K562 (cell line): Measurements from ENCODE around the gene RGS6. TPM values are rescaled to one million over a fixed set of nuclear protein-coding genes. Genes with fewer than 3 reads are reported as not detected.

ENCODE experiments used
- ATAC-seq: fragments of 200-7000 bp; cut with Tn5 transposase; 3 replicates; pipeline ENCODE4 v1.9.1; 2020; ENCODE audit warnings: moderate library complexity
- BruUV-seq: library from RNA; stranded (reverse); fragments of 400-500 nt; replicated peaks from 2 replicates; lab custom pipeline; 2021; lab: Mats Ljungman, UMichigan
- CTCF ChIA-PET: fragments of 300-600 bp; formaldehyde crosslinking; extraction: SDS; loops from one replicate; lab custom pipeline; 2021; ENCODE audit warnings: low intra/inter-chr PET ratio; lab: Yijun Ruan, JAX
- POLR2A ChIA-PET: fragments of 300-600, 350-650 bp; sonication (Branson Sonifier 250); formaldehyde crosslinking; extraction: SDS; loops from one replicate; lab custom pipeline; 2021; ENCODE audit warnings: antibody characterized with exemption, inconsistent platforms; lab: Yijun Ruan, JAX
- DNase-seq, 4 experiments: peaks; one replicate each; pipeline versions ENCODE4 v3.0.0 to v3.0.0-alpha.2; 2011 to 2018; ENCODE audit warnings: low spot score in 3 of 4, mixed read lengths in 3 of 4; ENCODE audit errors: extremely low read depth in 1 of 4
- FAIRE-seq: peaks from 2 replicates; lab custom pipeline; 2011; peaks lifted over from hg19 to GRCh38; lab: Jason Lieb, UNC
- H2AFZ ChIP-seq: 2 replicates; pipeline ENCODE4 v1.6.0; 2011; ENCODE audit warnings: low read depth, low read length, control low read depth, inconsistent platforms
- H3K27ac ChIP-seq: fragments of 200-600 bp; 3 replicates; pipeline ENCODE4 v1.8.0; 2011; ENCODE audit warnings: low read depth, mild to moderate bottlenecking, control low read depth, inconsistent platforms, low read length, moderate library complexity, mixed read lengths; ENCODE audit errors: extremely low read depth
- H3K27me3 ChIP-seq, 2 experiments: fragments of 300-600 bp in 1 of 2; 2 replicates in 1 of 2; 3 replicates in 1 of 2; pipeline versions ENCODE4 v1.6.0 to v1.8.0; 2011; ENCODE audit warnings: inconsistent platforms in 2 of 2, low read length in 2 of 2, mild to moderate bottlenecking in 1 of 2, mixed read lengths in 1 of 2, moderate library complexity in 1 of 2; ENCODE audit not compliant: control insufficient read depth in 2 of 2, insufficient read depth in 2 of 2
- H3K36me3 ChIP-seq: fragments of 300-600 bp; 3 replicates; pipeline ENCODE4 v1.8.0; 2011; ENCODE audit warnings: mild to moderate bottlenecking, low read length, inconsistent platforms; ENCODE audit not compliant: control insufficient read depth, insufficient read depth
- H3K4me1 ChIP-seq, 2 experiments: fragments of 200-600 bp in 1 of 2; replicated peaks in 1 of 2; 2 replicates in 1 of 2; 3 replicates in 1 of 2; pipeline versions ENCODE4 v1.5.1 to v1.8.0; 2011; ENCODE audit warnings: inconsistent platforms in 2 of 2, low read length in 2 of 2, mild to moderate bottlenecking in 1 of 2, mixed read lengths in 1 of 2, moderate library complexity in 1 of 2; ENCODE audit not compliant: control insufficient read depth in 2 of 2, insufficient read depth in 2 of 2
- H3K4me2 ChIP-seq: 2 replicates; pipeline ENCODE4 v1.6.1; 2011; ENCODE audit warnings: low read length, control low read depth, inconsistent platforms, mixed read lengths; ENCODE audit not compliant: insufficient read depth
- H3K4me3 ChIP-seq: fragments of 200-600 bp; sonication (generic), shearing (Covaris generic); 2 replicates; pipeline ENCODE4 v1.5.1; 2016; ENCODE audit warnings: control low read depth, inconsistent platforms
- H3K79me2 ChIP-seq: fragments of 200-600 bp; 3 replicates; pipeline ENCODE4 v1.8.0; 2011; ENCODE audit warnings: low read length, inconsistent platforms; ENCODE audit not compliant: control insufficient read depth, insufficient read depth
- H3K9ac ChIP-seq, 2 experiments: 2 replicates each; pipeline versions ENCODE4 v1.6.0 to v1.6.1; 2011; ENCODE audit warnings: low read depth in 2 of 2, low read length in 2 of 2, control low read depth in 1 of 2, inconsistent platforms in 1 of 2, mild to moderate bottlenecking in 1 of 2, mixed read lengths in 1 of 2; ENCODE audit not compliant: insufficient read depth in 1 of 2
- H3K9me1 ChIP-seq: one replicate; pipeline ENCODE4 v1.6.0; 2011; ENCODE audit warnings: inconsistent platforms, mild to moderate bottlenecking, low read length, moderate library complexity; ENCODE audit not compliant: control insufficient read depth, insufficient read depth
- H3K9me3 ChIP-seq: replicated peaks from 2 replicates; pipeline ENCODE4 v1.5.1; 2011; ENCODE audit warnings: low read depth, low read length, inconsistent platforms; ENCODE audit not compliant: control insufficient read depth, insufficient read depth
- H4K20me1 ChIP-seq: replicated peaks from 2 replicates; pipeline ENCODE4 v1.6.1; 2011; ENCODE audit warnings: low read length, inconsistent platforms, mixed read lengths; ENCODE audit not compliant: control insufficient read depth, insufficient read depth
- CTCF ChIP-seq, 3 experiments: IDR thresholded peaks in 2 of 3; conservative IDR thresholded peaks in 1 of 3; 2 replicates each; pipeline ENCODE4 v1.5.1; 2011 to 2012; ENCODE audit warnings: low read length in 3 of 3, mild to moderate bottlenecking in 3 of 3, control low read depth in 2 of 3, improper control_type of control experiment in 1 of 3, inconsistent platforms in 1 of 3, low read depth in 1 of 3, mixed read lengths in 1 of 3, moderate library complexity in 1 of 3; ENCODE audit not compliant: insufficient read depth in 2 of 3
- HDAC8 ChIP-seq: fragments of 450-650 bp; IDR thresholded peaks from 2 replicates; pipeline ENCODE4 v1.6.1; 2016; ENCODE audit warnings: mild to moderate bottlenecking, missing genetic modification characterization, moderate library complexity, missing compliant biosample characterization
- L3MBTL2 ChIP-seq: fragments of 450-650 bp; IDR thresholded peaks from 2 replicates; pipeline ENCODE4 v1.6.1; 2016; ENCODE audit warnings: mild to moderate bottlenecking, moderate library complexity
- RAD21 ChIP-seq, 2 experiments: fragments of 250-450 bp in 1 of 2; fragments of 450-650 bp in 1 of 2; sonication (Bioruptor Pico) in 1 of 2; formaldehyde crosslinking in 1 of 2; IDR thresholded peaks in 1 of 2; conservative IDR thresholded peaks in 1 of 2; 2 replicates each; pipeline versions ENCODE4 v1.4.0 to v1.8.0; 2020 to 2022; ENCODE audit warnings: mild to moderate bottlenecking in 2 of 2, moderate library complexity in 1 of 2
- whole genome bisulfite sequencing: fragments of 100-300 bp; shearing (Covaris generic); methylation state at CpG from one replicate; pipeline ENCODE4 v1.1.6; 2016; ENCODE audit warnings: low coverage, mixed read lengths; ENCODE audit not compliant: insufficient coverage; ENCODE audit errors: missing lambda C conversion rate; 5-methylcytosine and 5-hydroxymethylcytosine counted together
- in situ Hi-C: fragments of 300-500 bp; cut with MboI; formaldehyde crosslinking; loops from 4 replicates; pipeline ENCODE4 v1.15.0; 2018; ENCODE audit warnings: inconsistent platforms, mixed read lengths
- intact Hi-C: fragments of 100-400 bp; cut with micrococcal nuclease; formaldehyde crosslinking; loops from 2 replicates; pipeline ENCODE4 v1.14.2; 2022
- polyA plus RNA-seq, 8 experiments: library from polyadenylated mRNA; depleted of rRNA in 4 of 8; stranded (reverse) in 5 of 8; unstranded in 3 of 8; fragments of >200 nt; fragmentation: Nextera tagmentation in 2 of 8; fragmentation: Illumina TruSeq in 1 of 8; extraction: Ambion mirVana in 2 of 8; extraction: Trizol in 1 of 8; gene quantifications; 2 replicates each; pipeline versions ENCODE4 v1.2.1 to v1.2.3, GENCODE V29; 2011 to 2014; ENCODE audit warnings: inconsistent platforms in 1 of 8, missing spikeins in 1 of 8
- total RNA-seq, 7 experiments: library from RNA; depleted of rRNA in 6 of 7; stranded (reverse); fragments of >200 nt in 6 of 7; fragmentation: Illumina TruSeq in 2 of 7; extraction: Trizol in 2 of 7; gene quantifications; 2 replicates each; pipeline versions ENCODE4 v1.2.1 to v1.2.3, GENCODE V29; 2011 to 2021; ENCODE audit warnings: low replicate concordance in 1 of 7

RGS6 gene
- total and polyA plus RNA-seq, 9 of the 15 experiments (the other 6 are each of a cell fraction or from before 2014, with no cell fraction given): not detected

GRCh38 chr14:72291908-72292688 is 359.9 kb downstream of the RGS6 start:
- Histone ChIP-seq H3K4me1 (no peaks in the 10 kb centered on the region), H2AFZ (no peak overlapping the region), H3K9me3 (no peaks in the 10 kb centered on the region), H3K9me1 (no peaks in the 10 kb centered on the region), H3K79me2 (no peaks in the 10 kb centered on the region), H3K36me3 (no peaks in the 10 kb centered on the region), H3K4me2 (no peak overlapping the region), H3K27ac (no peak overlapping the region), H4K20me1 (no peaks in the 10 kb centered on the region), H3K27me3 (no peaks in the 10 kb centered on the region), H3K4me3 (no peak overlapping the region), H3K9ac (no peak overlapping the region)
- intact Hi-C loops: no loop called here
- BruUV-seq: no TSS peak
- CTCF ChIA-PET: no interaction called here
- ATAC-seq (0 out of 3 replicates have a peak, but pooled peaks have one; percentile 49), DNase-seq (peak; percentile 5 to 20 (median 20)), FAIRE-seq (no peak)
- 0% methylated on average over 16 of the region's 16 CpGs for WGBS
- TF ChIP-seq RAD21 (CRISPR knock-in tag; conservative IDR thresholded peaks at IDR 0.05 in 1 of 2, IDR thresholded peaks at IDR 0.05 in 1 of 2) (peak in 1 of 2 experiments; percentile 34; a peak in 2 of 4 replicates), HDAC8 (no peak), CTCF (IDR thresholded peaks at IDR 0.05 in 2 of 3, conservative IDR thresholded peaks at IDR 0.05 in 1 of 3; ENCODE audit: insufficient read depth in 2 of 3, low read depth in 1 of 3, low read length in 3 of 3) (peak in 2 of 3 experiments; percentile 34 to 44; a peak in 2 of 6 replicates), L3MBTL2 (no peak)
- POLR2A ChIA-PET: interaction anchor here (0.6 kb wide), 1 partner anchor 27 kb away, joined by 3 read pairs; no protein-coding TSS in a partner anchor
- in situ Hi-C loops: no loop called here
